ENCODE results near the gene EVA1A. TPM values are rescaled to one million over a fixed set of nuclear protein-coding genes. Genes with fewer than 3 reads are reported as not detected.

EVA1A gene
- total and polyA plus RNA-seq, 4 donors, result 45.7 to 206 (median 100) TPM

DNA sequence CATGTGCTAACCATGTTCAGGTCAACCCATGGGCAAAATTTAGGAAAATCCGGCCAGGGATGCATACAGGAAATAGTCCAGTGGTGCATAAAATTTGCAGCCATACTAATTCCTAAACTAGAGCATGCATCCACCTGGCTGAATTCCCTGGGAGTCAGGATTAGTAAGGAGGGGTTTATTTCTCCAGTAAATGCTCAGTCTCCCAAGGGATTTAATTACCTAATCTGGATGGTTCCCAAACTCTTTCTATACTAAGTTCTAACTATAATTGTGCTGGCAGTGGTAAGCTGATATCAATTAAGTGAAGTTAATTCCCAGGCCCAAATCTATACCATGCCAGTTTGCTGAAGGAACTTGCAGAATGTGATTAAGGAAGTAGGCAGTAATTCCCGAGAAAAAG lies 26.2 kb upstream of the EVA1A start:
- no peak overlapping the region for H3K9ac ChIP-seq (ENCODE audit: low read depth in 1 of 2, low read length in 2 of 2)
- H3K27me3 ChIP-seq (ENCODE audit: control insufficient read depth in 4 of 4, insufficient read depth in 4 of 4, low read length in 3 of 4), result no peaks in the 10 kb centered on the region
- peaks cover 0 to 3% (median 0%) of the 10 kb centered on the region in 4 donors for H3K4me1 ChIP-seq (ENCODE audit: control insufficient read depth in 4 of 4, insufficient read depth in 4 of 4, low read length in 3 of 4)
- no peaks in the 10 kb centered on the region for H3K36me3 ChIP-seq (ENCODE audit: control insufficient read depth in 4 of 4, insufficient read depth in 3 of 4, low read depth in 1 of 4, low read length in 3 of 4)
- WGBS, result 92% methylated on average over 2 of the region's 2 CpGs
- H3K4me3 ChIP-seq (ENCODE audit: low read depth in 1 of 3, low read length in 3 of 3), result no peak overlapping the region
- DNase-seq (ENCODE audit: low spot score), result no peak
- TF ChIP-seq, protein P1, sequence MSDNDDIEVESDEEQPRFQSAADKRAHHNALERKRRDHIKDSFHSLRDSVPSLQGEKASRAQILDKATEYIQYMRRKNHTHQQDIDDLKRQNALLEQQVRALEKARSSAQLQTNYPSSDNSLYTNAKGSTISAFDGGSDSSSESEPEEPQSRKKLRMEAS (IDR thresholded peaks at IDR 0.05), result no peak
- TF ChIP-seq JUND (IDR thresholded peaks at IDR 0.05) (no peak), FOXA1 (IDR thresholded peaks at IDR 0.05) (no peak), SP1 (IDR thresholded peaks at IDR 0.05) (no peak), EGR1 (IDR thresholded peaks at IDR 0.05; ENCODE audit: low read depth in 2 of 2) (no peak), GABPA (IDR thresholded peaks at IDR 0.05 in 1 of 2, conservative IDR thresholded peaks at IDR 0.05 in 1 of 2) (no peak), HNF4A (conservative IDR thresholded peaks at IDR 0.05) (no peak), HNF4G (IDR thresholded peaks at IDR 0.05) (no peak), NR2F2 (IDR thresholded peaks at IDR 0.05) (no peak), RXRA (IDR thresholded peaks at IDR 0.05) (no peak), RAD21 (IDR thresholded peaks at IDR 0.05) (no peak)
- TF ChIP-seq, protein P2, sequence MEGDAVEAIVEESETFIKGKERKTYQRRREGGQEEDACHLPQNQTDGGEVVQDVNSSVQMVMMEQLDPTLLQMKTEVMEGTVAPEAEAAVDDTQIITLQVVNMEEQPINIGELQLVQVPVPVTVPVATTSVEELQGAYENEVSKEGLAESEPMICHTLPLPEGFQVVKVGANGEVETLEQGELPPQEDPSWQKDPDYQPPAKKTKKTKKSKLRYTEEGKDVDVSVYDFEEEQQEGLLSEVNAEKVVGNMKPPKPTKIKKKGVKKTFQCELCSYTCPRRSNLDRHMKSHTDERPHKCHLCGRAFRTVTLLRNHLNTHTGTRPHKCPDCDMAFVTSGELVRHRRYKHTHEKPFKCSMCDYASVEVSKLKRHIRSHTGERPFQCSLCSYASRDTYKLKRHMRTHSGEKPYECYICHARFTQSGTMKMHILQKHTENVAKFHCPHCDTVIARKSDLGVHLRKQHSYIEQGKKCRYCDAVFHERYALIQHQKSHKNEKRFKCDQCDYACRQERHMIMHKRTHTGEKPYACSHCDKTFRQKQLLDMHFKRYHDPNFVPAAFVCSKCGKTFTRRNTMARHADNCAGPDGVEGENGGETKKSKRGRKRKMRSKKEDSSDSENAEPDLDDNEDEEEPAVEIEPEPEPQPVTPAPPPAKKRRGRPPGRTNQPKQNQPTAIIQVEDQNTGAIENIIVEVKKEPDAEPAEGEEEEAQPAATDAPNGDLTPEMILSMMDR (IDR thresholded peaks at IDR 0.05; ENCODE audit: low read depth, low read length, missing input control), result no peak
- TF ChIP-seq, protein P3, sequence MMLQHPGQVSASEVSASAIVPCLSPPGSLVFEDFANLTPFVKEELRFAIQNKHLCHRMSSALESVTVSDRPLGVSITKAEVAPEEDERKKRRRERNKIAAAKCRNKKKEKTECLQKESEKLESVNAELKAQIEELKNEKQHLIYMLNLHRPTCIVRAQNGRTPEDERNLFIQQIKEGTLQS (IDR thresholded peaks at IDR 0.05), result no peak
- no peak overlapping the region for H3K27ac ChIP-seq (ENCODE audit: low read depth in 1 of 2, low read length in 2 of 2)
- H3K9me3 ChIP-seq (ENCODE audit: control insufficient read depth in 4 of 4, low read length in 3 of 4), result no peaks in the 10 kb centered on the region

DNA sequence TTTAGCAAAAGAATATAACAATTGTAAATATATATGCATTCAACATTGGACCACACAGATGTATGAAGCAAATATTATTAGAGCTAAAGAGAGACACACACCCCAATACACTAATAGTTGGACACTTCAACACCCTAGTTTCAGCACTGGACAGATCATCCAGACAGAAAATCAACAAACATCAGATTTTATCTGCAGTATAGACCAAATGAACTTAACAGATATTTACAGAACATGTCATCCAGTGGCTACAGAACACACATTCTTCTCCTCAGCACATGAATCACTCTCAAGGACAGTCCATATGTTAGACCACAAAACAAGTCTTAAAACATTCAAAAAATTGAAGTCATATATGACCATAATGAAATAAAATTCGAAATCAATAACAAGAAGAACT lies 22.1 kb upstream of the EVA1A start:
- TF ChIP-seq, protein P4, sequence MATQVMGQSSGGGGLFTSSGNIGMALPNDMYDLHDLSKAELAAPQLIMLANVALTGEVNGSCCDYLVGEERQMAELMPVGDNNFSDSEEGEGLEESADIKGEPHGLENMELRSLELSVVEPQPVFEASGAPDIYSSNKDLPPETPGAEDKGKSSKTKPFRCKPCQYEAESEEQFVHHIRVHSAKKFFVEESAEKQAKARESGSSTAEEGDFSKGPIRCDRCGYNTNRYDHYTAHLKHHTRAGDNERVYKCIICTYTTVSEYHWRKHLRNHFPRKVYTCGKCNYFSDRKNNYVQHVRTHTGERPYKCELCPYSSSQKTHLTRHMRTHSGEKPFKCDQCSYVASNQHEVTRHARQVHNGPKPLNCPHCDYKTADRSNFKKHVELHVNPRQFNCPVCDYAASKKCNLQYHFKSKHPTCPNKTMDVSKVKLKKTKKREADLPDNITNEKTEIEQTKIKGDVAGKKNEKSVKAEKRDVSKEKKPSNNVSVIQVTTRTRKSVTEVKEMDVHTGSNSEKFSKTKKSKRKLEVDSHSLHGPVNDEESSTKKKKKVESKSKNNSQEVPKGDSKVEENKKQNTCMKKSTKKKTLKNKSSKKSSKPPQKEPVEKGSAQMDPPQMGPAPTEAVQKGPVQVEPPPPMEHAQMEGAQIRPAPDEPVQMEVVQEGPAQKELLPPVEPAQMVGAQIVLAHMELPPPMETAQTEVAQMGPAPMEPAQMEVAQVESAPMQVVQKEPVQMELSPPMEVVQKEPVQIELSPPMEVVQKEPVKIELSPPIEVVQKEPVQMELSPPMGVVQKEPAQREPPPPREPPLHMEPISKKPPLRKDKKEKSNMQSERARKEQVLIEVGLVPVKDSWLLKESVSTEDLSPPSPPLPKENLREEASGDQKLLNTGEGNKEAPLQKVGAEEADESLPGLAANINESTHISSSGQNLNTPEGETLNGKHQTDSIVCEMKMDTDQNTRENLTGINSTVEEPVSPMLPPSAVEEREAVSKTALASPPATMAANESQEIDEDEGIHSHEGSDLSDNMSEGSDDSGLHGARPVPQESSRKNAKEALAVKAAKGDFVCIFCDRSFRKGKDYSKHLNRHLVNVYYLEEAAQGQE (IDR thresholded peaks at IDR 0.05), result peak; percentile 95
- no peak for TF ChIP-seq YY1 (IDR thresholded peaks at IDR 0.05)
- WGBS, result 81% methylated on average over 1 of the region's 1 CpG
- H3K4me3 ChIP-seq (ENCODE audit: low read depth in 1 of 3, low read length in 3 of 3), result no peak overlapping the region
- H3K4me1 ChIP-seq (ENCODE audit: control insufficient read depth in 4 of 4, insufficient read depth in 4 of 4, low read length in 3 of 4), result peaks cover 0 to 3% (median 1%) of the 10 kb centered on the region in 4 donors
- no peaks in the 10 kb centered on the region for H3K27me3 ChIP-seq (ENCODE audit: control insufficient read depth in 4 of 4, insufficient read depth in 4 of 4, low read length in 3 of 4)
- H3K9me3 ChIP-seq (ENCODE audit: control insufficient read depth in 4 of 4, low read length in 3 of 4), result peaks cover 0 to 4% (median 0%) of the 10 kb centered on the region in 4 donors
- H3K9ac ChIP-seq (ENCODE audit: low read depth in 1 of 2, low read length in 2 of 2), result no peak overlapping the region
- no peaks in the 10 kb centered on the region for H3K36me3 ChIP-seq (ENCODE audit: control insufficient read depth in 4 of 4, insufficient read depth in 3 of 4, low read depth in 1 of 4, low read length in 3 of 4)
- no peak for DNase-seq (ENCODE audit: low spot score)
- H3K27ac ChIP-seq (ENCODE audit: low read depth in 1 of 2, low read length in 2 of 2), result no peak overlapping the region
